CD14-positive monocyte (primary cell): ENCODE results near the gene DNAJA4. TPM values are rescaled to one million over a fixed set of nuclear protein-coding genes. Genes with fewer than 3 reads are reported as not detected.

Experiments
- DNase-seq, 3 donors: peaks; one replicate each; pipeline ENCODE4 v3.0.0-alpha.2; 2011 to 2022
- H2AFZ ChIP-seq: 2 replicates; pipeline ENCODE4 v1.6.0; 2012; ENCODE audit warnings: mild to moderate bottlenecking, low read depth, low read length, inconsistent platforms; ENCODE audit not compliant: insufficient read depth, poor library complexity, severe bottlenecking
- H3K27ac ChIP-seq, 2 donors: 1 replicate in 1 of 2; 2 replicates in 1 of 2; pipeline ENCODE4 v1.5.1; 2012 to 2013; ENCODE audit warnings: low read length in 2 of 2, control low read depth in 1 of 2, inconsistent platforms in 1 of 2, low read depth in 1 of 2, mild to moderate bottlenecking in 1 of 2
- H3K27me3 ChIP-seq, 2 donors: one replicate each; pipeline versions ENCODE4 v1.6.0 to v1.6.1; 2011 to 2013; ENCODE audit warnings: low read length in 2 of 2; ENCODE audit not compliant: control insufficient read depth in 2 of 2, insufficient read depth in 2 of 2
- H3K36me3 ChIP-seq, 2 donors: replicated peaks in 1 of 2; 1 replicate in 1 of 2; 2 replicates in 1 of 2; pipeline versions ENCODE4 v1.5.1 to v1.6.1; 2012 to 2013; ENCODE audit warnings: low read length in 2 of 2, control low read depth in 1 of 2, inconsistent platforms in 1 of 2, mild to moderate bottlenecking in 1 of 2; ENCODE audit not compliant: insufficient read depth in 2 of 2, control insufficient read depth in 1 of 2
- H3K4me1 ChIP-seq, 2 donors: 1 replicate in 1 of 2; 2 replicates in 1 of 2; pipeline versions ENCODE4 v1.5.1 to v1.6.1; 2012 to 2013; ENCODE audit warnings: low read length in 2 of 2, control low read depth in 1 of 2, inconsistent platforms in 1 of 2, mild to moderate bottlenecking in 1 of 2, moderate library complexity in 1 of 2; ENCODE audit not compliant: insufficient read depth in 2 of 2, control insufficient read depth in 1 of 2
- H3K4me2 ChIP-seq: replicated peaks from 2 replicates; pipeline ENCODE3; 2012; ENCODE audit warnings: low read length, moderate library complexity, mild to moderate bottlenecking; ENCODE audit not compliant: poor library complexity, severe bottlenecking; ENCODE audit errors: extremely low read depth
- H3K4me3 ChIP-seq, 3 experiments: fragments of 200-600 bp in 1 of 3; sonication (generic) in 1 of 3; replicated peaks in 1 of 3; 1 replicate in 2 of 3; 2 replicates in 1 of 3; pipeline ENCODE4 v1.5.1; 2011 to 2013; ENCODE audit warnings: low read length in 3 of 3, mild to moderate bottlenecking in 3 of 3, control low read depth in 2 of 3, low read depth in 2 of 3, inconsistent platforms in 1 of 3, moderate library complexity in 1 of 3
- H3K79me2 ChIP-seq: 2 replicates; pipeline ENCODE4 v1.6.0; 2012; ENCODE audit warnings: mild to moderate bottlenecking, control low read depth, inconsistent platforms, low read length, moderate library complexity; ENCODE audit not compliant: insufficient read depth
- H3K9ac ChIP-seq: 2 replicates; pipeline ENCODE4 v1.6.0; 2017; ENCODE audit warnings: low read length, mild to moderate bottlenecking; ENCODE audit not compliant: insufficient read depth, poor library complexity, severe bottlenecking
- H3K9me3 ChIP-seq, 2 donors: replicated peaks in 1 of 2; 1 replicate in 1 of 2; 2 replicates in 1 of 2; pipeline versions ENCODE4 v1.5.1 to v1.6.1; 2012 to 2013; ENCODE audit warnings: low read length in 2 of 2, control low read depth in 1 of 2; ENCODE audit not compliant: control insufficient read depth in 1 of 2, insufficient read depth in 1 of 2
- H4K20me1 ChIP-seq: 2 replicates; pipeline ENCODE4 v1.6.0; 2012; ENCODE audit warnings: mild to moderate bottlenecking, low read length, control low read depth, moderate library complexity; ENCODE audit not compliant: insufficient read depth
- H3K27ac Mint-ChIP-seq, 7 donors: one replicate each; pipeline ENCODE4 v1.8.0; 2020; ENCODE audit warnings: mild to moderate bottlenecking in 7 of 7, mixed read lengths in 7 of 7, moderate library complexity in 6 of 7, inconsistent platforms in 2 of 7
- H3K27me3 Mint-ChIP-seq, 3 donors: one replicate each; pipeline ENCODE4 v1.8.0; 2021 to 2022; ENCODE audit warnings: low read depth in 3 of 3, mild to moderate bottlenecking in 3 of 3, mixed read lengths in 3 of 3, moderate library complexity in 3 of 3, inconsistent platforms in 1 of 3
- H3K36me3 Mint-ChIP-seq, 2 donors: one replicate each; pipeline ENCODE4 v1.8.0; 2020; ENCODE audit warnings: mixed read lengths in 2 of 2, inconsistent platforms in 1 of 2, mild to moderate bottlenecking in 1 of 2
- H3K4me1 Mint-ChIP-seq: one replicate; pipeline ENCODE4 v1.8.0; 2020; ENCODE audit warnings: mild to moderate bottlenecking, mixed read lengths
- H3K4me3 Mint-ChIP-seq, 2 donors: one replicate each; pipeline ENCODE4 v1.8.0; 2020; ENCODE audit warnings: mild to moderate bottlenecking in 2 of 2, mixed read lengths in 2 of 2, moderate library complexity in 1 of 2
- H3K9me3 Mint-ChIP-seq, 7 donors: one replicate each; pipeline ENCODE4 v1.8.0; 2020 to 2022; ENCODE audit warnings: mixed read lengths in 7 of 7, mild to moderate bottlenecking in 6 of 7, moderate library complexity in 6 of 7, inconsistent platforms in 2 of 7
- CTCF ChIP-seq: fragments of 200-600 bp; IDR thresholded peaks from one replicate; pipeline ENCODE4 v1.8.0; 2022; ENCODE audit warnings: antibody characterized with exemption, mild to moderate bottlenecking
- WGBS: methylation state at CpG from one replicate; pipeline ENCODE4 v1.1.5; 2013; ENCODE audit warnings: missing lambda C conversion rate; ENCODE audit not compliant: insufficient coverage; 5-methylcytosine and 5-hydroxymethylcytosine counted together
- intact Hi-C, 2 donors: fragments of 100-400 bp; cut with micrococcal nuclease; formaldehyde crosslinking; loops; one replicate each; pipeline versions ENCODE4 v1.15.0 to v1.15.1; 2023
- polyA plus RNA-seq, 3 donors: library from polyadenylated mRNA; depleted of rRNA in 1 of 3; unstranded in 2 of 3; stranded (reverse) in 1 of 3; fragments of 300-500 nt in 2 of 3; fragments of >200 nt in 1 of 3; fragmentation: Illumina TruSeq in 2 of 3; gene quantifications; 1 replicate in 2 of 3; 2 replicates in 1 of 3; pipeline ENCODE4 v1.2.3, GENCODE V29; 2012 to 2021

DNAJA4 gene
- polyA plus RNA-seq, 3 donors: 2.4 to 20.9 (median 2.5) TPM

DNA sequence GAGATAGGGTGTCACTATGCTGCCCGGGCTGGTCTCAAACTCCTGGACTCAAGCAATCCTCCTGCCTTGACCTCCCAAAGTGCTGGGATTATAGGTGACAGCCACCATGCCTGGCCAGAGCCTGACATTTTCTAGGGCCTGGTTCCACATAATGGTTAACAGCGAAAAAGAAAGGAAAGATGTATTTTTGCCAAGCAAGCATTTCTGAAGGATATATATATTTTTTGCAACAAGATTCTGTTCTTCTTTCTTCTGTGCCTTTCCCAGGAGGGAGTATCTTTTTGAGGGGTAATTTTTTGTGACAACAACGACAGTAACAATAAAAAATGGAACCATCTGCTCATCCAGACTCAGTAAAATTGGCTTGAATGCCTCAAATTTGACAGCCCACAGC is 8.3 kb upstream of the DNAJA4 start:
- Histone ChIP-seq H3K79me2 (no peaks in the 10 kb centered on the region), H2AFZ (no peak overlapping the region), H3K4me1 (no peaks in the 10 kb centered on the region), H3K9me3 (no peaks in the 10 kb centered on the region), H3K36me3 (no peaks in the 10 kb centered on the region), H3K27ac (no peak overlapping the region), H3K4me2 (no peak overlapping the region), H4K20me1 (no peaks in the 10 kb centered on the region), H3K4me3 (no peak overlapping the region), H3K9ac (no peak overlapping the region), H3K27me3 (no peaks in the 10 kb centered on the region)
- Mint-ChIP-seq H3K36me3 (no peaks in the 10 kb centered on the region), H3K27me3 (peaks cover 0 to 3% (median 2%) of the 10 kb centered on the region in 3 donors), H3K4me1 (no peaks in the 10 kb centered on the region), H3K4me3 (no peak overlapping the region), H3K9me3 (no peaks in the 10 kb centered on the region), H3K27ac (no peak overlapping the region)
- no peak for DNase-seq
- intact Hi-C loops: no loop called here
- no CpG with 5 or more reads among the region's 3 CpGs for WGBS
- TF ChIP-seq CTCF: no peak

GRCh38 chr15:78257681-78258080 is 6.7 kb upstream of the DNAJA4 start:
- Histone ChIP-seq H4K20me1 (no peaks in the 10 kb centered on the region), H3K36me3 (no peaks in the 10 kb centered on the region), H3K27me3 (no peaks in the 10 kb centered on the region), H3K79me2 (no peaks in the 10 kb centered on the region), H2AFZ (no peak overlapping the region), H3K9me3 (no peaks in the 10 kb centered on the region), H3K4me3 (no peak overlapping the region), H3K9ac (no peak overlapping the region), H3K27ac (no peak overlapping the region), H3K4me2 (no peak overlapping the region), H3K4me1 (no peaks in the 10 kb centered on the region)
- no peak overlapping the region for H3K4me3 Mint-ChIP-seq
- H3K27me3 Mint-ChIP-seq: peaks cover 0 to 3% (median 2%) of the 10 kb centered on the region in 3 donors
- no peaks in the 10 kb centered on the region for H3K36me3 Mint-ChIP-seq
- DNase-seq: no peak
- intact Hi-C loops: no loop called here
- TF ChIP-seq CTCF: no peak
- no peaks in the 10 kb centered on the region for H3K4me1 Mint-ChIP-seq
- H3K9me3 Mint-ChIP-seq: no peaks in the 10 kb centered on the region
- no peak overlapping the region for H3K27ac Mint-ChIP-seq
- 80% methylated on average over 1 of the region's 3 CpGs for WGBS
